Parathyroid adenoma (tissue), 2 donors: ENCODE results near the gene TSPAN10.
"Not testable (repeated sequence)": the region's sequence is repeated elsewhere in the genome, so short reads cannot be mapped to it uniquely, and the experiment has no call there.

Source experiments
- H2AFZ ChIP-seq: fragments of 300-600 bp; sonication (generic); one replicate; pipeline ENCODE4 v1.7.0; 2017; ENCODE audit warnings: antibody characterized with exemption, mild to moderate bottlenecking
- H3K27ac ChIP-seq: fragments of 300-600 bp; sonication (generic); one replicate; pipeline ENCODE4 v1.7.0; 2017
- H3K27me3 ChIP-seq: fragments of 300-600 bp; sonication (generic); one replicate; pipeline ENCODE4 v1.7.0; 2017; ENCODE audit warnings: low read length; ENCODE audit not compliant: control insufficient read depth, insufficient read depth
- H3K36me3 ChIP-seq: fragments of 300-600 bp; sonication (generic); one replicate; pipeline ENCODE4 v1.7.0; 2017; ENCODE audit warnings: low read length; ENCODE audit not compliant: control insufficient read depth, insufficient read depth
- H3K4me1 ChIP-seq: fragments of 300-600 bp; sonication (generic); one replicate; pipeline ENCODE4 v1.7.0; 2017; ENCODE audit warnings: control low read depth
- H3K4me2 ChIP-seq: fragments of 300-600 bp; sonication (generic); one replicate; pipeline ENCODE4 v1.7.0; 2017; ENCODE audit warnings: low read length
- H3K4me3 ChIP-seq: fragments of 300-600 bp; sonication (generic); one replicate; pipeline ENCODE4 v1.7.0; 2017; ENCODE audit warnings: low read depth, low read length
- H3K79me2 ChIP-seq: fragments of 300-600 bp; sonication (generic); one replicate; pipeline ENCODE4 v1.7.0; 2017; ENCODE audit warnings: control low read depth
- H3K9ac ChIP-seq: fragments of 300-600 bp; sonication (generic); one replicate; pipeline ENCODE4 v1.7.0; 2017; ENCODE audit warnings: mild to moderate bottlenecking
- H3K9me3 ChIP-seq: fragments of 300-600 bp; sonication (generic); one replicate; pipeline ENCODE4 v1.7.0; 2017; ENCODE audit warnings: low read length; ENCODE audit not compliant: control insufficient read depth
- CTCF ChIP-seq: fragments of 300-600 bp; sonication (generic); IDR thresholded peaks from one replicate; pipeline ENCODE4 v1.7.0; 2017; ENCODE audit warnings: antibody characterized with exemption, mild to moderate bottlenecking
- donor health status: primary hyperparathyroidism.

TSPAN10 gene

GRCh38 chr17:81612172-81612970 is 24.6 kb upstream of the TSPAN10 start:
- Histone ChIP-seq H3K4me2 (no peak overlapping the region), H3K36me3 (no peaks in the 10 kb centered on the region), H3K9ac (no peak overlapping the region), H3K27me3 (no peaks in the 10 kb centered on the region), H3K9me3 (no peaks in the 10 kb centered on the region), H3K4me3 (no peak overlapping the region), H3K27ac (no peak overlapping the region), H2AFZ (no peak overlapping the region), H3K4me1 (no peaks in the 10 kb centered on the region), H3K79me2 (peaks cover 61% of the 10 kb centered on the region)
- no peak for TF ChIP-seq CTCF

- Histone ChIP-seq H3K4me3 (no peak overlapping the region), H3K9ac (no peak overlapping the region)
- no peak for TF ChIP-seq CTCF
Measured at GRCh38 chr17:81615401-81615930, 21.5 kb upstream of the TSPAN10 start.

GRCh38 chr17:81616877-81617276 is 20.1 kb upstream of the TSPAN10 start:
- Histone ChIP-seq H3K27me3 (no peaks in the 10 kb centered on the region), H3K4me2 (no peak overlapping the region), H3K9me3 (no peaks in the 10 kb centered on the region), H3K79me2 (peaks cover 40% of the 10 kb centered on the region), H3K27ac (no peak overlapping the region), H2AFZ (no peak overlapping the region), H3K4me1 (no peaks in the 10 kb centered on the region), H3K4me3 (no peak overlapping the region), H3K36me3 (no peaks in the 10 kb centered on the region), H3K9ac (no peak overlapping the region)
- TF ChIP-seq CTCF = no peak

More at GRCh38 chr17:81615401-81615930, 21.5 kb upstream of the TSPAN10 start:
- Histone ChIP-seq H2AFZ (no peak overlapping the region), H3K36me3 (no peaks in the 10 kb centered on the region), H3K27ac (no peak overlapping the region), H3K4me1 (no peaks in the 10 kb centered on the region), H3K79me2 (peaks cover 38% of the 10 kb centered on the region), H3K27me3 (no peaks in the 10 kb centered on the region), H3K9me3 (no peaks in the 10 kb centered on the region), H3K4me2 (no peak overlapping the region)

- H3K4me3 ChIP-seq, H3K27me3 ChIP-seq, H3K27ac ChIP-seq, H3K9me3 ChIP-seq, H3K9ac ChIP-seq, H3K4me2 ChIP-seq, H3K4me1 ChIP-seq, H2AFZ ChIP-seq, H3K36me3 ChIP-seq: not testable (repeated sequence)
- peaks cover 37% of the 10 kb centered on the region for H3K79me2 ChIP-seq
Measured at GRCh38 chr17:81618307-81618706, 18.7 kb upstream of the TSPAN10 start.

GRCh38 chr17:81621494-81622130 is 15.4 kb upstream of the TSPAN10 start:
- Histone ChIP-seq H3K4me3 (no peak overlapping the region), H3K9me3 (no peaks in the 10 kb centered on the region), H3K4me1 (no peaks in the 10 kb centered on the region), H3K79me2 (peaks cover 29% of the 10 kb centered on the region), H3K27ac (no peak overlapping the region), H3K27me3 (no peaks in the 10 kb centered on the region), H2AFZ (no peak overlapping the region), H3K9ac (no peak overlapping the region), H3K36me3 (no peaks in the 10 kb centered on the region), H3K4me2 (peak overlapping the region; percentile 40)
- TF ChIP-seq CTCF = no peak
